K562 (cell line): ENCODE measurements around the gene ADGRD1. TPM values are rescaled to one million over a fixed set of nuclear protein-coding genes. Genes with fewer than 3 reads are reported as not detected.

ENCODE experiments used
- ATAC-seq: fragments of 200-7000 bp; cut with Tn5 transposase; 3 replicates; pipeline ENCODE4 v1.9.1; 2020; ENCODE audit warnings: moderate library complexity
- BruUV-seq: library from RNA; stranded (reverse); fragments of 400-500 nt; replicated peaks from 2 replicates; lab custom pipeline; 2021; lab: Mats Ljungman, UMichigan
- CTCF ChIA-PET: fragments of 300-600 bp; formaldehyde crosslinking; extraction: SDS; loops from one replicate; lab custom pipeline; 2021; ENCODE audit warnings: low intra/inter-chr PET ratio; lab: Yijun Ruan, JAX
- POLR2A ChIA-PET: fragments of 300-600, 350-650 bp; sonication (Branson Sonifier 250); formaldehyde crosslinking; extraction: SDS; loops from one replicate; lab custom pipeline; 2021; ENCODE audit warnings: antibody characterized with exemption, inconsistent platforms; lab: Yijun Ruan, JAX
- DNase-seq, 4 experiments: peaks; one replicate each; pipeline versions ENCODE4 v3.0.0 to v3.0.0-alpha.2; 2011 to 2018; ENCODE audit warnings: low spot score in 3 of 4, mixed read lengths in 3 of 4; ENCODE audit errors: extremely low read depth in 1 of 4
- FAIRE-seq: peaks from 2 replicates; lab custom pipeline; 2011; peaks lifted over from hg19 to GRCh38; lab: Jason Lieb, UNC
- H2AFZ ChIP-seq: 2 replicates; pipeline ENCODE4 v1.6.0; 2011; ENCODE audit warnings: low read depth, low read length, control low read depth, inconsistent platforms
- H3K27ac ChIP-seq: fragments of 200-600 bp; 3 replicates; pipeline ENCODE4 v1.8.0; 2011; ENCODE audit warnings: low read depth, mild to moderate bottlenecking, control low read depth, inconsistent platforms, low read length, moderate library complexity, mixed read lengths; ENCODE audit errors: extremely low read depth
- H3K27me3 ChIP-seq, 2 experiments: fragments of 300-600 bp in 1 of 2; 2 replicates in 1 of 2; 3 replicates in 1 of 2; pipeline versions ENCODE4 v1.6.0 to v1.8.0; 2011; ENCODE audit warnings: inconsistent platforms in 2 of 2, low read length in 2 of 2, mild to moderate bottlenecking in 1 of 2, mixed read lengths in 1 of 2, moderate library complexity in 1 of 2; ENCODE audit not compliant: control insufficient read depth in 2 of 2, insufficient read depth in 2 of 2
- H3K36me3 ChIP-seq: fragments of 300-600 bp; 3 replicates; pipeline ENCODE4 v1.8.0; 2011; ENCODE audit warnings: mild to moderate bottlenecking, low read length, inconsistent platforms; ENCODE audit not compliant: control insufficient read depth, insufficient read depth
- H3K4me1 ChIP-seq, 2 experiments: fragments of 200-600 bp in 1 of 2; replicated peaks in 1 of 2; 2 replicates in 1 of 2; 3 replicates in 1 of 2; pipeline versions ENCODE4 v1.5.1 to v1.8.0; 2011; ENCODE audit warnings: inconsistent platforms in 2 of 2, low read length in 2 of 2, mild to moderate bottlenecking in 1 of 2, mixed read lengths in 1 of 2, moderate library complexity in 1 of 2; ENCODE audit not compliant: control insufficient read depth in 2 of 2, insufficient read depth in 2 of 2
- H3K4me2 ChIP-seq: 2 replicates; pipeline ENCODE4 v1.6.1; 2011; ENCODE audit warnings: low read length, control low read depth, inconsistent platforms, mixed read lengths; ENCODE audit not compliant: insufficient read depth
- H3K4me3 ChIP-seq: fragments of 200-600 bp; sonication (generic), shearing (Covaris generic); 2 replicates; pipeline ENCODE4 v1.5.1; 2016; ENCODE audit warnings: control low read depth, inconsistent platforms
- H3K79me2 ChIP-seq: fragments of 200-600 bp; 3 replicates; pipeline ENCODE4 v1.8.0; 2011; ENCODE audit warnings: low read length, inconsistent platforms; ENCODE audit not compliant: control insufficient read depth, insufficient read depth
- H3K9ac ChIP-seq, 2 experiments: 2 replicates each; pipeline versions ENCODE4 v1.6.0 to v1.6.1; 2011; ENCODE audit warnings: low read depth in 2 of 2, low read length in 2 of 2, control low read depth in 1 of 2, inconsistent platforms in 1 of 2, mild to moderate bottlenecking in 1 of 2, mixed read lengths in 1 of 2; ENCODE audit not compliant: insufficient read depth in 1 of 2
- H3K9me1 ChIP-seq: one replicate; pipeline ENCODE4 v1.6.0; 2011; ENCODE audit warnings: inconsistent platforms, mild to moderate bottlenecking, low read length, moderate library complexity; ENCODE audit not compliant: control insufficient read depth, insufficient read depth
- H3K9me3 ChIP-seq: replicated peaks from 2 replicates; pipeline ENCODE4 v1.5.1; 2011; ENCODE audit warnings: low read depth, low read length, inconsistent platforms; ENCODE audit not compliant: control insufficient read depth, insufficient read depth
- H4K20me1 ChIP-seq: replicated peaks from 2 replicates; pipeline ENCODE4 v1.6.1; 2011; ENCODE audit warnings: low read length, inconsistent platforms, mixed read lengths; ENCODE audit not compliant: control insufficient read depth, insufficient read depth
- ARID2 ChIP-seq: fragments of 450-650 bp; IDR thresholded peaks from 2 replicates; pipeline ENCODE4 v1.6.1; 2017; ENCODE audit warnings: antibody characterized with exemption, mild to moderate bottlenecking
- CHAMP1 ChIP-seq: fragments of 450-650 bp; IDR thresholded peaks from 2 replicates; pipeline ENCODE4 v1.6.1; 2016; ENCODE audit warnings: mild to moderate bottlenecking
- CLOCK ChIP-seq: fragments of 250-450 bp; sonication (Bioruptor Pico); IDR thresholded peaks from 2 replicates; pipeline ENCODE4 v1.4.0; 2020; ENCODE audit warnings: mild to moderate bottlenecking, moderate library complexity, borderline replicate concordance
- CXXC5 ChIP-seq: fragments of 250-450 bp; sonication (Bioruptor Pico); IDR thresholded peaks from 2 replicates; pipeline ENCODE4 v1.8.0; 2022; ENCODE audit warnings: inconsistent platforms, mild to moderate bottlenecking, moderate library complexity
- HLTF ChIP-seq: fragments of 450-650 bp; IDR thresholded peaks from 2 replicates; pipeline ENCODE4 v1.6.1; 2016
- IFI16 ChIP-seq: fragments of 250-450 bp; sonication (Bioruptor Pico); IDR thresholded peaks from 2 replicates; pipeline ENCODE4 v2.1.2; 2022; ENCODE audit warnings: mild to moderate bottlenecking, inconsistent platforms
- NBN ChIP-seq: fragments of 450-650 bp; IDR thresholded peaks from 2 replicates; pipeline ENCODE4 v1.6.1; 2016; ENCODE audit warnings: low read depth, mild to moderate bottlenecking
- RBM14 ChIP-seq: fragments of 200-400 bp; formaldehyde crosslinking; IDR thresholded peaks from 2 replicates; pipeline ENCODE4 v1.6.1; 2018; ENCODE audit warnings: low read depth, mild to moderate bottlenecking, low read length, moderate library complexity, borderline replicate concordance; ENCODE audit not compliant: insufficient read depth
- RBM15 ChIP-seq: fragments of 200-400 bp; formaldehyde crosslinking; IDR thresholded peaks from 2 replicates; pipeline ENCODE4 v1.6.1; 2018; ENCODE audit warnings: mild to moderate bottlenecking, low read length, moderate library complexity; ENCODE audit not compliant: insufficient read depth
- SOX6 ChIP-seq: fragments of 450-650 bp; IDR thresholded peaks from 2 replicates; pipeline ENCODE4 v1.6.1; 2014; ENCODE audit warnings: mild to moderate bottlenecking
- SRSF9 ChIP-seq: fragments of 200-400 bp; formaldehyde crosslinking; IDR thresholded peaks from 2 replicates; pipeline ENCODE4 v1.6.1; 2017; ENCODE audit warnings: low read depth, low read length, borderline replicate concordance
- TCF7L2 ChIP-seq: fragments of 150-350 bp; IDR thresholded peaks from 2 replicates; pipeline ENCODE4 v1.6.1; 2016; ENCODE audit warnings: low read depth, mild to moderate bottlenecking, low read length, moderate library complexity
- TCFL5 ChIP-seq: fragments of 250-450 bp; sonication (Bioruptor Pico); conservative IDR thresholded peaks from 2 replicates; pipeline ENCODE4 v1.6.1; 2021; ENCODE audit warnings: mild to moderate bottlenecking, moderate library complexity, matching md5 sums
- ZNF3 ChIP-seq: fragments of 250-450 bp; sonication (Bioruptor Pico); IDR thresholded peaks from 2 replicates; pipeline ENCODE4 v1.5.0; 2021; ENCODE audit warnings: mild to moderate bottlenecking, moderate library complexity
- WGBS: fragments of 100-300 bp; shearing (Covaris generic); methylation state at CpG from one replicate; pipeline ENCODE4 v1.1.6; 2016; ENCODE audit warnings: low coverage, mixed read lengths; ENCODE audit not compliant: insufficient coverage; ENCODE audit errors: missing lambda C conversion rate; 5-methylcytosine and 5-hydroxymethylcytosine counted together
- in situ Hi-C: fragments of 300-500 bp; cut with MboI; formaldehyde crosslinking; loops from 4 replicates; pipeline ENCODE4 v1.15.0; 2018; ENCODE audit warnings: inconsistent platforms, mixed read lengths
- intact Hi-C: fragments of 100-400 bp; cut with micrococcal nuclease; formaldehyde crosslinking; loops from 2 replicates; pipeline ENCODE4 v1.14.2; 2022
- polyA plus RNA-seq, 8 experiments: library from polyadenylated mRNA; depleted of rRNA in 4 of 8; stranded (reverse) in 5 of 8; unstranded in 3 of 8; fragments of >200 nt; fragmentation: Nextera tagmentation in 2 of 8; fragmentation: Illumina TruSeq in 1 of 8; extraction: Ambion mirVana in 2 of 8; extraction: Trizol in 1 of 8; gene quantifications; 2 replicates each; pipeline versions ENCODE4 v1.2.1 to v1.2.3, GENCODE V29; 2011 to 2014; ENCODE audit warnings: inconsistent platforms in 1 of 8, missing spikeins in 1 of 8
- total RNA-seq, 7 experiments: library from RNA; depleted of rRNA in 6 of 7; stranded (reverse); fragments of >200 nt in 6 of 7; fragmentation: Illumina TruSeq in 2 of 7; extraction: Trizol in 2 of 7; gene quantifications; 2 replicates each; pipeline versions ENCODE4 v1.2.1 to v1.2.3, GENCODE V29; 2011 to 2021; ENCODE audit warnings: low replicate concordance in 1 of 7
- TF ChIP-seq, protein P1 (sequence below): fragments of 250-450 bp; sonication (Bioruptor Pico); IDR thresholded peaks from 2 replicates; pipeline ENCODE4 v1.5.0; 2020; ENCODE audit warnings: mild to moderate bottlenecking, borderline replicate concordance

ADGRD1 gene
- total and polyA plus RNA-seq, 9 of the 15 experiments (the other 6 are each of a cell fraction or from before 2014, with no cell fraction given): 1.7 to 11.7 (median 3.3) TPM

GRCh38 chr12:131130311-131130911, 176.7 kb downstream of the ADGRD1 start:
- Histone ChIP-seq H3K27me3 (peaks cover 0 to 17% of the 10 kb centered on the region in 2 experiments; a peak in 3 of 5 replicates), H3K9me3 (no peaks in the 10 kb centered on the region), H3K27ac (no peak overlapping the region), H4K20me1 (no peaks in the 10 kb centered on the region), H3K4me2 (no peak overlapping the region), H3K9ac (no peak overlapping the region), H3K36me3 (no peaks in the 10 kb centered on the region), H3K4me1 (peaks cover 0 to 18% of the 10 kb centered on the region in 2 experiments; a peak in 3 of 5 replicates), H2AFZ (no peak overlapping the region), H3K79me2 (no peaks in the 10 kb centered on the region), H3K9me1 (no peaks in the 10 kb centered on the region), H3K4me3 (no peak overlapping the region)
- CTCF ChIA-PET: no interaction called here
- DNase-seq (no peak), ATAC-seq (no peak), FAIRE-seq (no peak)
- POLR2A ChIA-PET: interaction anchor here (1.0 kb wide), 1 partner anchor 16 kb away, joined by 3 read pairs; no protein-coding TSS in a partner anchor
- no TSS peak for BruUV-seq
- in situ Hi-C loops: no loop called here
- intact Hi-C loops: no loop called here
- 35% methylated on average over 27 of the region's 30 CpGs for WGBS
- TF ChIP-seq CHAMP1 (no peak), SRSF9 (no peak), CLOCK (no peak), TCFL5 (no peak), NBN (no peak), CXXC5 (CRISPR knock-in tag) (no peak), SOX6 (no peak), RBM15 (no peak), HLTF (no peak), ARID2 (no peak), IFI16 (CRISPR knock-in tag) (no peak), RBM14 (no peak), TCF7L2 (no peak), ZNF3 (CRISPR knock-in tag) (no peak)
- TF ChIP-seq, protein P1, sequence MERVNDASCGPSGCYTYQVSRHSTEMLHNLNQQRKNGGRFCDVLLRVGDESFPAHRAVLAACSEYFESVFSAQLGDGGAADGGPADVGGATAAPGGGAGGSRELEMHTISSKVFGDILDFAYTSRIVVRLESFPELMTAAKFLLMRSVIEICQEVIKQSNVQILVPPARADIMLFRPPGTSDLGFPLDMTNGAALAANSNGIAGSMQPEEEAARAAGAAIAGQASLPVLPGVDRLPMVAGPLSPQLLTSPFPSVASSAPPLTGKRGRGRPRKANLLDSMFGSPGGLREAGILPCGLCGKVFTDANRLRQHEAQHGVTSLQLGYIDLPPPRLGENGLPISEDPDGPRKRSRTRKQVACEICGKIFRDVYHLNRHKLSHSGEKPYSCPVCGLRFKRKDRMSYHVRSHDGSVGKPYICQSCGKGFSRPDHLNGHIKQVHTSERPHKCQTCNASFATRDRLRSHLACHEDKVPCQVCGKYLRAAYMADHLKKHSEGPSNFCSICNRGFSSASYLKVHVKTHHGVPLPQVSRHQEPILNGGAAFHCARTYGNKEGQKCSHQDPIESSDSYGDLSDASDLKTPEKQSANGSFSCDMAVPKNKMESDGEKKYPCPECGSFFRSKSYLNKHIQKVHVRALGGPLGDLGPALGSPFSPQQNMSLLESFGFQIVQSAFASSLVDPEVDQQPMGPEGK (CRISPR knock-in tag): no peak
